GM23338 (cell line): ENCODE data around the gene PCSK5. TPM values are rescaled to one million over a fixed set of nuclear protein-coding genes. Genes with fewer than 3 reads are reported as not detected.

Source experiments
- CREB1 ChIP-seq: fragments of 250-450 bp; sonication (Bioruptor Pico); IDR thresholded peaks from 2 replicates; pipeline ENCODE4 v1.5.0; 2020; ENCODE audit warnings: low read depth, mild to moderate bottlenecking, moderate library complexity
- EZH2phosphoT487 ChIP-seq: fragments of 200-600 bp; sonication (generic); IDR thresholded peaks from one replicate; pipeline ENCODE4 v1.8.1; 2018; ENCODE audit warnings: antibody characterized with exemption; ENCODE audit not compliant: unreplicated experiment
- JUNB ChIP-seq: IDR thresholded peaks from one replicate; pipeline ENCODE4 v1.6.1; 2016; ENCODE audit warnings: antibody characterized with exemption; ENCODE audit not compliant: unreplicated experiment
- POLR2AphosphoS5 ChIP-seq: IDR thresholded peaks from 2 replicates; pipeline ENCODE4 v1.6.1; 2016; ENCODE audit warnings: antibody characterized with exemption, low read depth
- REST ChIP-seq: IDR thresholded peaks from one replicate; pipeline ENCODE4 v1.6.1; 2018; ENCODE audit warnings: antibody characterized with exemption; ENCODE audit not compliant: unreplicated experiment
- ZNF114 ChIP-seq: fragments of 250-450 bp; sonication (Bioruptor Pico); IDR thresholded peaks from 2 replicates; pipeline ENCODE4 v1.5.0; 2020; ENCODE audit warnings: mild to moderate bottlenecking, moderate library complexity
- ZNF331 ChIP-seq: fragments of 250-450 bp; sonication (Bioruptor Pico); IDR thresholded peaks from 2 replicates; pipeline ENCODE4 v1.5.0; 2020; ENCODE audit warnings: low read depth, mild to moderate bottlenecking, moderate library complexity
- ZNF462 ChIP-seq: fragments of 250-450 bp; sonication (Bioruptor Pico); IDR thresholded peaks from 2 replicates; pipeline ENCODE4 v1.5.0; 2020; ENCODE audit warnings: mild to moderate bottlenecking, moderate library complexity
- polyA plus RNA-seq: library from polyadenylated mRNA; unstranded; fragments of >200 nt; fragmentation: Nextera tagmentation; extraction: Ambion mirVana; gene quantifications from 2 replicates; pipeline ENCODE4 v1.2.1, GENCODE V29; 2016
- total RNA-seq: library from RNA; depleted of rRNA; stranded (reverse); fragments of >200 nt; shearing (Covaris generic); gene quantifications from 2 replicates; pipeline ENCODE4 v1.2.3, GENCODE V29; 2014

Gene PCSK5
- total and polyA plus RNA-seq, 2 experiments from 2014 or later: 12.3 to 34.8 TPM

GRCh38 chr9:76087976-76088375 lies 197.5 kb downstream of the PCSK5 start (continued):
- TF ChIP-seq ZNF462 (CRISPR knock-in tag) (no peak), EZH2phosphoT487 (no peak), ZNF114 (CRISPR knock-in tag) (no peak), POLR2AphosphoS5 (no peak), CREB1 (CRISPR knock-in tag) (no peak), ZNF331 (CRISPR knock-in tag) (no peak), JUNB (no peak), REST (no peak)
